ENCODE measurements around the gene GPR42. TPM values are rescaled to one million over a fixed set of nuclear protein-coding genes. Genes with fewer than 3 reads are reported as not detected.

Gene GPR42
- total and polyA plus RNA-seq, 7 donors = not detected

DNA sequence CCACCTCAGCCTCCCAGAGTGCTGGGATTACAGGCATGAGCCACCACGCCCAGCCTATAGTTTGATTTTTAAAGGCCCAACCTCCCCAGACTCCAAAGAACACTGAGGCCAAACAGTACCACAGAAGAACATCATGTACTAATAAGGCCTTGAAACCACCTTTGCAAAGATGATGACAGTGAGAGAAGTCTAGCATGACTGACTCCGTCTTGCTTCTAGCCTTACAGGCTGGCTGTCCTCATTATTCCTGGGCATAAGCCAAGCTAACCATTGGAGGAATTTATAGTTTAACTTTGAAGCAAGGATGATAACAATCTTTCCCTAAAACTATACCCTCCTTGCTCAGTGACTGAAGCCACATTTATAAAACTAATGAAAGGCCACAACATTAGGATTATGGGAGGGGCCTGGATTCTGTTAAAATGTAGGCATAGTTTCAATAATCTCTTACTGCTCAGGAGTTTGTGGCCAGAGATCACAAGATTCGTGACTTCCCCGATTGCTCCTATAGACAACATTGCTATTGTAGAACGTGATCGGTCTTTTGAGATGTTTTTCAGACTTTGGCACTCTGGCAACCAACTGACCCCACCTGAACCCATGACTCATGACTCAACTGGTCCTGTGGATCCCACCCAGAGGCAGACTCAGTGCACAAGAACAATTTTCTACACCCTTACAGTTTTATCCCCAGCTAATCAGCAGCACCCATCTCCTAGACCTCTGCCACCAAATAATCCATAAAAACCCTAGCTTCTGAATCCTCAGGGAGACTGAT, 17.6 kb downstream of the GPR42 start:
- no peak overlapping the region for H3K4me3 ChIP-seq
- no peak for DNase-seq
- H3K9me3 ChIP-seq = no peaks in the 10 kb centered on the region
- no peaks in the 10 kb centered on the region for H3K36me3 ChIP-seq (ENCODE audit: insufficient read depth in 1 of 2, low read depth in 1 of 2)
- no peak overlapping the region for H3K27ac ChIP-seq
- no peak for ATAC-seq
- no peaks in the 10 kb centered on the region for H3K4me1 ChIP-seq
- TF ChIP-seq CTCF (IDR thresholded peaks at IDR 0.05) = no peak
- H3K27me3 ChIP-seq (ENCODE audit: insufficient read depth in 3 of 3, low read length in 2 of 3) = peaks cover 0 to 3% (median 0%) of the 10 kb centered on the region in 3 donors
- intact Hi-C loops (cut with DNase I) = no loop called here
- 80 to 87% (median 86%) methylated on average over 6 of the region's 6 CpGs for WGBS, 3 donors

DNA sequence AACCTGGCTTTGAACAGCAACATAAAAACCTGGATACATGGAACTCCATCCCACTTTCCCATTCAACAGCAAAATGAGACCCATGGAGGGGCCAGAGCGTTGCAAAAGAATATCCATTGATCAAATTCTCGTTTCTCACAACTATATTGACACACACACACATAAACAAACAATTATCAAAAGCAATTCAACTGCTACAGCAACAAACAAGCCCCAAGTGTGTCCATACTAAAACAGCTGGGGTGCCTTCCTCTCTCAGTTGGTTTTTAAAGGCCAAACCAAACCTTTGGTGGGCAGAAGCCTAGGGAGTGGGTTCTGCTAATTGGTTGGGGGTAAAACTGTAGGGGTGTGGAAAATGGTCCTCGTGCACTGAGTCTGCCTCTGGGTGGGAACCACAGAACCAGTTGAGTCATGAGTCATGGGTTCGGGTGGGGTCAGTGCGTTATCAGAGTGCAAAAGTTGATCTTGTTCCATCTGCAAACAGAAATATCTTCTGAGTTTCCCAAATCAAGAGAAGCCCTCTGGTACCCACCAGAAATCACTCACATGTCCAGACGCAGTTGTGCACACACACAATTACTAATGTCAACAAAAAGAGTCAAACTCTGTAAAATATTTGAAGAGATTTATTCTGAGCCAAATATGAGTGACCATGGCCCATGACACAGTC, 18.5 kb downstream of the GPR42 start:
- no peak overlapping the region for H3K27ac ChIP-seq
- ATAC-seq = no peak
- no peak for DNase-seq
- intact Hi-C loops (cut with DNase I) = no loop called here
- peaks cover 0 to 3% (median 0%) of the 10 kb centered on the region in 3 donors for H3K27me3 ChIP-seq (ENCODE audit: insufficient read depth in 3 of 3, low read length in 2 of 3)
- H3K4me1 ChIP-seq = no peaks in the 10 kb centered on the region
- no peaks in the 10 kb centered on the region for H3K36me3 ChIP-seq (ENCODE audit: insufficient read depth in 1 of 2, low read depth in 1 of 2)
- H3K4me3 ChIP-seq = no peak overlapping the region
- no peak for TF ChIP-seq CTCF (IDR thresholded peaks at IDR 0.05)
- H3K9me3 ChIP-seq = no peaks in the 10 kb centered on the region
- WGBS, 3 donors = 65 to 78% (median 69%) methylated on average over 6 of the region's 6 CpGs

DNA sequence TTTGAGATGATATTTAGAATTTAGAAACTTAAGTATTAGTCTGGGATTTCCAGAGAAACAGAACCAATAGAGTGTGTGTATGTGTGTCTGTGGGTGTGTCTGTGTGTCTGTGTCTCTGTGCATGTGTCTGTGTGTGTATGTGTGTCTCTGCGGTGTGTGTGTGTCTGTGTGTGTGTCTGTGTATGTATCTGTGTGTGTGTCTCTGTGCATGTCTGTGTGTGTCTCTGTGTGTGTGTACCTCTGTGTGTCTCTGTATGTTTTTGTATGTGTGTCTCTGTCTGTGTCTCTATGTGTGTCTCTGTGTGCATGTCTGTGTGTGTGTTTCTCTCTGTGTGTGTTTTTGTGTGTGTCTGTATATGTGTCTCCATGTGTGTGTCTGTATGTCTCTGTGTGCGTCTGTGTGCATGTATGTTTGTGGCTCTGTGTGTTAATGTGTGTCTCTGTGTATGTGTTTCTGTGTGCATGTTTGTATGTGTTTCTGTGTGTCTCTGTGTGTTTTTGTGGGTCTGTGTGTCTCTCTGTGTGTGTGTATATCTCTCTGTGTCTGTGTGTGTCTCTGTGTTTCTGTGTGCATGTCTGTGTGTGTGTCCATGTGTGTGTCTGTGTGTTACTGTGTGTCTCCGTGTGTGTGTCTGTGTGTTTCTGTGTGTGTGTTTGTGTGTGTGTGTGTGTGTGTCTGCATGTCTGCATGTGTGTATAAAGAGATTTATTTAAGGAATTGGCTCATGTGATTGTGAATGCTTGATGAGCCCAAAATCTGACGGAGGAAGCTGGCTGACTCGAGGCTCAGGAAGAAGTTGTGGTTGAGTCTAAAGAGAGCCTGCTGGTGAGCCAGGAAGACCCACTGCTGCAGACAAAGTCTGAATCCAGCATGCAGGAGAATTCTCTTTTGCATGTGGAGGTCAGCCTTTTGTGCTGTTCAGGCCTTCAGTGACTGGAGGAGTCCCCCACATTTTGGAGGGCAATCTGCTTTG, 22.2 kb downstream of the GPR42 start:
- Histone ChIP-seq H3K27me3 (ENCODE audit: insufficient read depth in 3 of 3, low read length in 2 of 3) (peaks cover 0 to 8% (median 2%) of the 10 kb centered on the region in 3 donors), H3K9me3 (no peaks in the 10 kb centered on the region), H3K4me1 (no peaks in the 10 kb centered on the region), H3K4me3 (no peak overlapping the region), H3K36me3 (ENCODE audit: insufficient read depth in 1 of 2, low read depth in 1 of 2) (no peaks in the 10 kb centered on the region), H3K27ac (no peak overlapping the region)
- intact Hi-C loops (cut with DNase I) = no loop called here
- no peak for TF ChIP-seq CTCF (IDR thresholded peaks at IDR 0.05)
- ATAC-seq (no peak), DNase-seq (no peak)
- 72 to 81% (median 75%) methylated on average over 5 of the region's 5 CpGs for WGBS, 3 donors

DNA sequence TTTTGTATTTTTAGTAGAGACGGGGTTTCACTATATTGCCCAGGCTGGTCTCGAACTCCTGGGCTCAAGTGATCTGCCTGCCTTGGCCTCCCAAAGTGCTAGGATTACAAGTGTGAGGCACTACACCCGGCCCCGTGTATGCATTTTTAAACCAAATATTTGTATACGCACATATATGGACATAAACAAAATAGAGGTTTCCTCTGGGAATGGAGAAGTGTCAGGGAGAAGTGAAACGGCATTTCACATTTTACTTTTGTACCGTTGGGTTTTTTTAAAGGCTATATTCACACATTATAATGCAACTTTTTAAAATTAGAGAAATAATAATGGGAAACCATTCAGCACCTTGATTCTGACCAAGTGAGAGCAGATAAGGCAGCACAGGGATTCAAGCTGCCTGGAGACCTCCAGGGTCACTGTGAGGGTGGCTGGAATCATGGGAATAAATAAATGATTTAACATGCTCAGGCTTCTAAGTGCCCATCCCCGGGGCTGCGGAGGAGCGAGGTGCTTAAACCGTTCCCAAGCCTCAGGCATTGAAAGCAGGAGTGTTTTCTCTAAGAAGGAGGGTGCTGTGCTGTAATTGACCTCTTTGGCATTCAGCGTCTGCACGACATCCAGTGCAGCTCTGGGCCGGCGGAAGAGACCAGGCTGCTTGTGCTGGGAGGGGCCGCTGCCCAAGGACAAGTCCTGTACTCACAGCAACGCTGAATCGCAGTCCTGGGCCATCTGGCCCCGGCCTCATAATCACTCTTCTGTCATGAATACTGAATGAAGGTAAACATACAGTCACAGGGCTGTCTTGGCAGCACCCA, 24.7 kb downstream of the GPR42 start:
- Histone ChIP-seq H3K27ac (no peak overlapping the region), H3K27me3 (ENCODE audit: insufficient read depth in 3 of 3, low read length in 2 of 3) (peaks cover 0 to 5% (median 2%) of the 10 kb centered on the region in 3 donors), H3K4me1 (no peaks in the 10 kb centered on the region), H3K36me3 (ENCODE audit: insufficient read depth in 1 of 2, low read depth in 1 of 2) (no peaks in the 10 kb centered on the region), H3K9me3 (no peaks in the 10 kb centered on the region), H3K4me3 (no peak overlapping the region)
- ATAC-seq = no peak
- WGBS, 3 donors = 37 to 44% (median 43%) methylated on average over 19 of the region's 19 CpGs
- intact Hi-C loops (cut with DNase I) = no loop called here
- no peak for TF ChIP-seq CTCF (IDR thresholded peaks at IDR 0.05)
- DNase-seq = no peak
